CD4-positive, alpha-beta memory T cell (primary cell): ENCODE data around the gene BAHCC1. TPM values are rescaled to one million over a fixed set of nuclear protein-coding genes. Genes with fewer than 3 reads are reported as not detected.
A peak's percentile ranks its signal among the peaks of the same experiment; 100 is the strongest.

Experiments
- CTCF ChIA-PET: fragments of 350-600 bp; sonication (Branson Sonifier 250); formaldehyde crosslinking; loops from one replicate; lab custom pipeline; 2021; ENCODE audit warnings: inconsistent platforms; ENCODE audit not compliant: partially characterized antibody; lab: Charles Lee
- POLR2A ChIA-PET: fragments of 350-600 bp; sonication (Branson Sonifier 250); formaldehyde crosslinking; loops from one replicate; lab custom pipeline; 2021; ENCODE audit not compliant: partially characterized antibody; lab: Charles Lee
- DNase-seq, 5 donors: peaks; one replicate each; pipeline versions ENCODE4 v3.0.0 to v3.0.0-alpha.2; 2020 to 2022; ENCODE audit warnings: mixed read lengths in 1 of 5
- H3K27ac ChIP-seq: one replicate; pipeline ENCODE4 v1.7.0; 2013; ENCODE audit warnings: low read depth, low read length
- H3K27me3 ChIP-seq: 2 replicates; pipeline ENCODE4 v1.7.0; 2013; ENCODE audit warnings: mild to moderate bottlenecking, low read length, moderate library complexity; ENCODE audit not compliant: insufficient read depth
- H3K36me3 ChIP-seq: 2 replicates; pipeline ENCODE4 v1.7.0; 2013; ENCODE audit warnings: mild to moderate bottlenecking, low read length, moderate library complexity; ENCODE audit not compliant: insufficient read depth
- H3K4me1 ChIP-seq: 2 replicates; pipeline ENCODE4 v1.7.0; 2013; ENCODE audit warnings: mild to moderate bottlenecking, low read length, moderate library complexity; ENCODE audit not compliant: insufficient read depth
- H3K4me3 ChIP-seq, 2 donors: one replicate each; pipeline ENCODE4 v1.7.0; 2013; ENCODE audit warnings: low read length in 2 of 2, mild to moderate bottlenecking in 1 of 2
- H3K9me3 ChIP-seq, 2 donors: one replicate each; pipeline ENCODE4 v1.7.0; 2013; ENCODE audit warnings: low read length in 2 of 2, control low read depth in 1 of 2; ENCODE audit not compliant: control insufficient read depth in 1 of 2
- H3K27ac Mint-ChIP-seq, 7 donors: one replicate each; pipeline ENCODE4 v1.8.0; 2020 to 2021; ENCODE audit warnings: mixed read lengths in 7 of 7, mild to moderate bottlenecking in 6 of 7, inconsistent platforms in 3 of 7, moderate library complexity in 3 of 7
- H3K27me3 Mint-ChIP-seq, 2 donors: one replicate each; pipeline ENCODE4 v1.8.0; 2020 to 2021; ENCODE audit warnings: mixed read lengths in 2 of 2
- H3K36me3 Mint-ChIP-seq, 2 donors: one replicate each; pipeline ENCODE4 v1.8.0; 2020 to 2021; ENCODE audit warnings: mixed read lengths in 2 of 2, inconsistent platforms in 1 of 2, mild to moderate bottlenecking in 1 of 2
- H3K4me1 Mint-ChIP-seq, 4 donors: one replicate each; pipeline ENCODE4 v1.8.0; 2020 to 2021; ENCODE audit warnings: mixed read lengths in 4 of 4, mild to moderate bottlenecking in 1 of 4
- H3K4me3 Mint-ChIP-seq, 8 donors: one replicate each; pipeline ENCODE4 v1.8.0; 2020 to 2021; ENCODE audit warnings: mixed read lengths in 8 of 8, mild to moderate bottlenecking in 7 of 8, moderate library complexity in 6 of 8, inconsistent platforms in 3 of 8
- H3K9me3 Mint-ChIP-seq, 8 donors: one replicate each; pipeline ENCODE4 v1.8.0; 2020 to 2021; ENCODE audit warnings: mixed read lengths in 8 of 8, mild to moderate bottlenecking in 5 of 8, inconsistent platforms in 3 of 8, moderate library complexity in 1 of 8
- intact Hi-C: fragments of 100-400 bp; cut with micrococcal nuclease; formaldehyde crosslinking; loops from one replicate; pipeline ENCODE4 v1.15.1; 2023
- polyA plus RNA-seq, 2 donors: library from polyadenylated mRNA; unstranded; fragments of 300-500 nt; fragmentation: Illumina TruSeq; gene quantifications; one replicate each; pipeline ENCODE4 v1.2.3, GENCODE V29; 2021
- total RNA-seq, 2 experiments: library from RNA; stranded (reverse); gene quantifications; one replicate each; pipeline ENCODE4 v1.2.3, GENCODE V29; 2021

BAHCC1 gene
- total and polyA plus RNA-seq, 4 experiments from 2014 or later: not detected

GRCh38 chr17:81499601-81499970 is 104.3 kb downstream of the BAHCC1 start:
- peak in 1 of 5 donors; percentile 39 for DNase-seq
- H3K4me3 ChIP-seq: no peak overlapping the region
- no peaks in the 10 kb centered on the region for H3K36me3 ChIP-seq
- ChIA-PET POLR2A (interaction anchor here (1.0 to 2.0 kb wide), 3 partner anchors 9 to 13 kb away, joined by 5 to 8 read pairs (median 6); partner anchors contain the start of gene ACTG1), CTCF (no interaction called here)
- no peak overlapping the region for H3K4me3 Mint-ChIP-seq
- no peak overlapping the region for H3K27ac ChIP-seq
- no peak overlapping the region for H3K27ac Mint-ChIP-seq
- intact Hi-C loops: no loop called here
- H3K27me3 Mint-ChIP-seq: peaks cover 0 to 6% of the 10 kb centered on the region in 2 donors
- no peaks in the 10 kb centered on the region for H3K36me3 Mint-ChIP-seq
- no peaks in the 10 kb centered on the region for H3K27me3 ChIP-seq
- H3K4me1 ChIP-seq: no peaks in the 10 kb centered on the region
- H3K4me1 Mint-ChIP-seq: peaks cover 0 to 3% (median under 1%) of the 10 kb centered on the region in 4 donors
- no peaks in the 10 kb centered on the region for H3K9me3 Mint-ChIP-seq
- no peaks in the 10 kb centered on the region for H3K9me3 ChIP-seq

GRCh38 chr17:81500047-81500446 is 104.8 kb downstream of the BAHCC1 start:
- CTCF ChIA-PET: no interaction called here

GRCh38 chr17:81502471-81503017 is 107.3 kb downstream of the BAHCC1 start:
- CTCF ChIA-PET: interaction anchor here (0.6 kb wide), 1 partner anchor 156 kb away, joined by 4 read pairs; no protein-coding TSS in a partner anchor
- no peaks in the 10 kb centered on the region for H3K4me1 ChIP-seq
- DNase-seq: peak in 1 of 5 donors; percentile 24
- intact Hi-C loops: no loop called here
- H3K9me3 Mint-ChIP-seq: no peaks in the 10 kb centered on the region
- H3K36me3 ChIP-seq: no peaks in the 10 kb centered on the region
- H3K27me3 ChIP-seq: no peaks in the 10 kb centered on the region
- H3K27ac Mint-ChIP-seq: no peak overlapping the region
- POLR2A ChIA-PET: interaction anchor here (1.6 kb wide), 1 partner anchor 9 kb away, joined by 6 read pairs; no protein-coding TSS in a partner anchor
- no peak overlapping the region for H3K27ac ChIP-seq
- H3K36me3 Mint-ChIP-seq: peaks cover 0 to under 1% of the 10 kb centered on the region in 2 donors
- H3K4me1 Mint-ChIP-seq: peaks cover under 1 to 2% (median 1%) of the 10 kb centered on the region in 4 donors
- no peak overlapping the region for H3K4me3 ChIP-seq
- H3K4me3 Mint-ChIP-seq: no peak overlapping the region
- no peaks in the 10 kb centered on the region for H3K9me3 ChIP-seq
- peaks cover 0 to 3% of the 10 kb centered on the region in 2 donors for H3K27me3 Mint-ChIP-seq

More at GRCh38 chr17:81500047-81500446, 104.8 kb downstream of the BAHCC1 start:
- Mint-ChIP-seq H3K27ac (no peak overlapping the region), H3K9me3 (no peaks in the 10 kb centered on the region), H3K27me3 (peaks cover 0 to 4% of the 10 kb centered on the region in 2 donors), H3K4me3 (no peak overlapping the region), H3K4me1 (peaks cover 0 to 3% (median 0%) of the 10 kb centered on the region in 4 donors), H3K36me3 (no peaks in the 10 kb centered on the region)
- intact Hi-C loops: no loop called here
- POLR2A ChIA-PET: interaction anchor here (1.0 to 2.0 kb wide), 2 partner anchors 9 to 13 kb away, joined by 5 to 6 read pairs; partner anchors contain the start of gene ACTG1
- H3K36me3 ChIP-seq: no peaks in the 10 kb centered on the region
- no peaks in the 10 kb centered on the region for H3K9me3 ChIP-seq
- no peaks in the 10 kb centered on the region for H3K4me1 ChIP-seq
- H3K4me3 ChIP-seq: no peak overlapping the region
- DNase-seq: peak in 1 of 5 donors; percentile 25
- H3K27ac ChIP-seq: no peak overlapping the region
- H3K27me3 ChIP-seq: no peaks in the 10 kb centered on the region

GRCh38 chr17:81503619-81504018 is 108.4 kb downstream of the BAHCC1 start:
- Histone ChIP-seq H3K4me3 (no peak overlapping the region), H3K27me3 (no peaks in the 10 kb centered on the region), H3K36me3 (no peaks in the 10 kb centered on the region), H3K4me1 (peaks cover 3% of the 10 kb centered on the region), H3K27ac (no peak overlapping the region), H3K9me3 (no peaks in the 10 kb centered on the region)
- no peak for DNase-seq
- ChIA-PET CTCF (no interaction called here), POLR2A (interaction anchor here (1.3 to 1.6 kb wide), 2 partner anchors 8 to 9 kb away, joined by 3 to 6 read pairs; partner anchors contain the start of gene ACTG1)
- H3K27me3 Mint-ChIP-seq: no peaks in the 10 kb centered on the region
- peaks cover under 1 to 6% of the 10 kb centered on the region in 2 donors for H3K36me3 Mint-ChIP-seq
- intact Hi-C loops: no loop called here
- H3K27ac Mint-ChIP-seq: no peak overlapping the region
- H3K4me3 Mint-ChIP-seq: no peak overlapping the region
- H3K4me1 Mint-ChIP-seq: peaks cover 3 to 12% (median 8%) of the 10 kb centered on the region in 4 donors
- H3K9me3 Mint-ChIP-seq: no peaks in the 10 kb centered on the region

- peak overlapping the region; percentile 94 to 98 (median 95) for H3K27ac Mint-ChIP-seq
- intact Hi-C loops: no loop called here
- peak in 1 of 5 donors; percentile 23 for DNase-seq
- CTCF ChIA-PET: interaction anchor here (1.2 to 3.2 kb wide), 6 partner anchors 10 to 366 kb away, joined by 3 to 15 read pairs (median 6); partner anchors contain the start of gene FAAP100
- Histone ChIP-seq H3K9me3 (no peaks in the 10 kb centered on the region), H3K27ac (peak overlapping the region; percentile 70), H3K36me3 (peaks cover 31% of the 10 kb centered on the region), H3K27me3 (no peaks in the 10 kb centered on the region), H3K4me3 (peak overlapping the region in 1 of 2 donors; percentile 18), H3K4me1 (peaks cover 24% of the 10 kb centered on the region)
- peaks cover 0 to 25% (median 0%) of the 10 kb centered on the region in 8 donors for H3K9me3 Mint-ChIP-seq
- peak overlapping the region; percentile 92 to 100 (median 98) for H3K4me3 Mint-ChIP-seq
- POLR2A ChIA-PET: interaction anchor here (0.8 to 9.8 kb wide), 12 partner anchors 9 to 1054 kb away, joined by 3 to 138 read pairs (median 8); partner anchors contain the start of genes ARL16, FAAP100, HGS and NDUFAF8
- peaks cover 17 to 53% (median 34%) of the 10 kb centered on the region in 4 donors for H3K4me1 Mint-ChIP-seq
- no peaks in the 10 kb centered on the region for H3K27me3 Mint-ChIP-seq
- peaks cover 36 to 42% of the 10 kb centered on the region in 2 donors for H3K36me3 Mint-ChIP-seq
These were observed 113.5 kb downstream of the BAHCC1 start for GRCh38 chr17:81508639-81509206.

GRCh38 chr17:81509207-81509971 is 114.1 kb downstream of the BAHCC1 start:
- ChIA-PET POLR2A (interaction anchor here (0.8 to 9.8 kb wide), 13 partner anchors 9 to 1054 kb away, joined by 3 to 138 read pairs (median 9); partner anchors contain the start of genes ARL16, FAAP100, HGS and NDUFAF8), CTCF (interaction anchor here (1.3 to 3.2 kb wide), 5 partner anchors 9 to 91 kb away, joined by 3 to 15 read pairs (median 6); partner anchors contain the start of gene FAAP100)
- DNase-seq: peak; percentile 32 to 66 (median 50)
- peaks cover 36 to 42% of the 10 kb centered on the region in 2 donors for H3K36me3 Mint-ChIP-seq
- Histone ChIP-seq H3K27ac (peak overlapping the region; percentile 70), H3K36me3 (peaks cover 31% of the 10 kb centered on the region), H3K27me3 (no peaks in the 10 kb centered on the region), H3K4me3 (peak overlapping the region; percentile 95 to 97), H3K9me3 (no peaks in the 10 kb centered on the region), H3K4me1 (peaks cover 24% of the 10 kb centered on the region)
- H3K9me3 Mint-ChIP-seq: peaks cover 0 to 25% (median 0%) of the 10 kb centered on the region in 8 donors
- peak overlapping the region; percentile 94 to 98 (median 95) for H3K27ac Mint-ChIP-seq
- H3K27me3 Mint-ChIP-seq: no peaks in the 10 kb centered on the region
- peak overlapping the region; percentile 92 to 100 (median 98) for H3K4me3 Mint-ChIP-seq
- intact Hi-C loops: no loop called here
- H3K4me1 Mint-ChIP-seq: peaks cover 17 to 53% (median 34%) of the 10 kb centered on the region in 4 donors
